ENCODE data around the gene CFAP74. TPM values are rescaled to one million over a fixed set of nuclear protein-coding genes. Genes with fewer than 3 reads are reported as not detected.

The CFAP74 gene
- total RNA-seq, 2 experiments from 2014 or later: 0.38 to 0.41 TPM

DNA sequence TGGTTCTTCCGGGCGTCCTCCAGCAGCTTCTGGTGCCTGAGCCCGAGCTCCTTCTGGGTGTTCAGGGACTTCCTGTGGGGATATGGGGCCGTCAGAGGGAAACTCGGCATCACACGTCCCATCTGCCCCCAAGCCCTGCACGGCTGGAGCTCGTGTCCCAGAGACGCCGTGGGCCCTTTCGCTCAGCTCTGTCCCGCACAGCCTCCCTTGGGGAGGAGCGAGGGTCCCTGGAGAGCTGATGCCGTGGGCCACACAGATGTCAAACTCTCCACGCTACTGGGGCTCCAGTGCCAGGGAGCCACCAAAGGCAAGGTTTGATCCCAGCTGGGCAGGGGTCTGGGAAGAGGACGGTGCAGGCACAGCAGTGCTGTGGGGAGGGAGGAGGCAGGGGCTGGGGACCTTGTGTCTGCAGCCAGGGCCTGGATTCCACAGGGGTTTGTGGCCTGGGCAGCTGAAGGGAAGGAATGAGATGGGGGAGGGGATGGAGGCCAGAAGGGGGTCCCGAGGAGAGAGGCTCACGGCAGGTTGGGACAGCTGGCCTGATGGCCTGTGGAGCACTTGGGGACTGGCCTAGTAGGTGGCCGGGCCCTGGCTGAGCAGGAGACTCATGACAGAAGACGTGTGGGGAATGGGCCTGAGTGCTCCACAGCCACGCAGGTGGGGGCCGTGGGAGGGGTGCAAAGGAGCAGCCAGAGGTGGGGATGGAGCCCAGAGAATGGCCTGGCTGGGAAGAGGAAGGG is 30.4 kb downstream of the CFAP74 start:
- ChIA-PET POLR2A (no interaction called here), CTCF (no interaction called here)
- ATAC-seq: no peak
- Mint-ChIP-seq H3K36me3 (ENCODE audit: low read depth) (no peaks in the 10 kb centered on the region), H3K27ac (no peak overlapping the region), H3K4me3 (no peak overlapping the region), H3K4me1 (ENCODE audit: low read depth) (no peaks in the 10 kb centered on the region), H3K27me3 (no peaks in the 10 kb centered on the region), H3K9me3 (peaks cover 5% of the 10 kb centered on the region)
- DNase-seq: no peak
- TF ChIP-seq, protein P1, sequence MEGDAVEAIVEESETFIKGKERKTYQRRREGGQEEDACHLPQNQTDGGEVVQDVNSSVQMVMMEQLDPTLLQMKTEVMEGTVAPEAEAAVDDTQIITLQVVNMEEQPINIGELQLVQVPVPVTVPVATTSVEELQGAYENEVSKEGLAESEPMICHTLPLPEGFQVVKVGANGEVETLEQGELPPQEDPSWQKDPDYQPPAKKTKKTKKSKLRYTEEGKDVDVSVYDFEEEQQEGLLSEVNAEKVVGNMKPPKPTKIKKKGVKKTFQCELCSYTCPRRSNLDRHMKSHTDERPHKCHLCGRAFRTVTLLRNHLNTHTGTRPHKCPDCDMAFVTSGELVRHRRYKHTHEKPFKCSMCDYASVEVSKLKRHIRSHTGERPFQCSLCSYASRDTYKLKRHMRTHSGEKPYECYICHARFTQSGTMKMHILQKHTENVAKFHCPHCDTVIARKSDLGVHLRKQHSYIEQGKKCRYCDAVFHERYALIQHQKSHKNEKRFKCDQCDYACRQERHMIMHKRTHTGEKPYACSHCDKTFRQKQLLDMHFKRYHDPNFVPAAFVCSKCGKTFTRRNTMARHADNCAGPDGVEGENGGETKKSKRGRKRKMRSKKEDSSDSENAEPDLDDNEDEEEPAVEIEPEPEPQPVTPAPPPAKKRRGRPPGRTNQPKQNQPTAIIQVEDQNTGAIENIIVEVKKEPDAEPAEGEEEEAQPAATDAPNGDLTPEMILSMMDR (IDR thresholded peaks at IDR 0.05): no peak
- intact Hi-C loops (cut with micrococcal nuclease): no loop called here

DNA sequence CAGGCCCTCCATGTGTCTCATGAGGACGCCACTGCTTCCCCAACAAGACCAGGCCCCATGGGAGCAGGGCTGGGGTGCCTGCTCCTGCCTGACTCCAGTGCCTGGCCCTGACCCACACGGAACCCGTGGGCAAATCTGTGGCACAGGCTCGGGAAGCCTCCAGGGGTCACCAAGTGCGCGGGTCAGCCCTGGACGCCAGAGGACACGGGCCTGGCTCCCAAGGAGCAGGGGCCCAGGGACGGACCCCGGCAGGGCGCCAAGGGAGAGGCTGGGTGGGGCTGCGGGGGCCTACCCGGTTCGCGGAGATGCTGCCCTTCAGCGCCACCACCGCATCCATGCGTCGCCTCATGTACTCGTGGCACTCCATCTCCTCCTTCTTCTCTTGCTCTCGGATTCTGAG is 31.9 kb downstream of the CFAP74 start:
- DNase-seq: no peak

DNA sequence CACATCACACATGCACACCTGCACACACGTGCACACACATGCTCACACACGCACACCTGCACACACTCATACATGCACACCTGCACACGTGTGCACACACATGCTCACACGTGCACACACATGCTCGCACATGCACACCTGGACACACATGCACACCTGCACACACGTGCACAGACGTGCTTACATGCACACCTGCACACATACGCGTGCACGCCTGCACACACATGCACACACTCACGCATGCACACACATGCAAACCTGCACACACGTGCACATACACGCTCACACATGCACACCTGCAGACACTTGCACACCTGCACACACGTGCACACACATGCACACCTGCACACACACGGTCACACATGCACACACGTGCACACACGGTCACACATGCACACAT is 32.6 kb downstream of the CFAP74 start:
- H3K9me3 Mint-ChIP-seq: peaks cover 5% of the 10 kb centered on the region
- H3K4me1 Mint-ChIP-seq (ENCODE audit: low read depth): no peaks in the 10 kb centered on the region
- ChIA-PET POLR2A (no interaction called here), CTCF (no interaction called here)
- intact Hi-C loops (cut with micrococcal nuclease): no loop called here
- DNase-seq (no peak), ATAC-seq (no peak)
- H3K4me3 Mint-ChIP-seq: no peak overlapping the region
- H3K27ac Mint-ChIP-seq: no peak overlapping the region
- TF ChIP-seq, protein P1 (IDR thresholded peaks at IDR 0.05): no peak
- no peaks in the 10 kb centered on the region for H3K27me3 Mint-ChIP-seq
- no peaks in the 10 kb centered on the region for H3K36me3 Mint-ChIP-seq (ENCODE audit: low read depth)

More for the DNA sequence above, 31.9 kb downstream of the CFAP74 start:
- Mint-ChIP-seq H3K27ac (no peak overlapping the region), H3K36me3 (ENCODE audit: low read depth) (no peaks in the 10 kb centered on the region), H3K27me3 (no peaks in the 10 kb centered on the region), H3K4me1 (ENCODE audit: low read depth) (no peaks in the 10 kb centered on the region), H3K4me3 (no peak overlapping the region), H3K9me3 (peaks cover 5% of the 10 kb centered on the region)
- CTCF ChIA-PET: no interaction called here
- ATAC-seq: no peak
- intact Hi-C loops (cut with micrococcal nuclease): no loop called here
- POLR2A ChIA-PET: no interaction called here
- TF ChIP-seq, protein P1 (IDR thresholded peaks at IDR 0.05): no peak

DNA sequence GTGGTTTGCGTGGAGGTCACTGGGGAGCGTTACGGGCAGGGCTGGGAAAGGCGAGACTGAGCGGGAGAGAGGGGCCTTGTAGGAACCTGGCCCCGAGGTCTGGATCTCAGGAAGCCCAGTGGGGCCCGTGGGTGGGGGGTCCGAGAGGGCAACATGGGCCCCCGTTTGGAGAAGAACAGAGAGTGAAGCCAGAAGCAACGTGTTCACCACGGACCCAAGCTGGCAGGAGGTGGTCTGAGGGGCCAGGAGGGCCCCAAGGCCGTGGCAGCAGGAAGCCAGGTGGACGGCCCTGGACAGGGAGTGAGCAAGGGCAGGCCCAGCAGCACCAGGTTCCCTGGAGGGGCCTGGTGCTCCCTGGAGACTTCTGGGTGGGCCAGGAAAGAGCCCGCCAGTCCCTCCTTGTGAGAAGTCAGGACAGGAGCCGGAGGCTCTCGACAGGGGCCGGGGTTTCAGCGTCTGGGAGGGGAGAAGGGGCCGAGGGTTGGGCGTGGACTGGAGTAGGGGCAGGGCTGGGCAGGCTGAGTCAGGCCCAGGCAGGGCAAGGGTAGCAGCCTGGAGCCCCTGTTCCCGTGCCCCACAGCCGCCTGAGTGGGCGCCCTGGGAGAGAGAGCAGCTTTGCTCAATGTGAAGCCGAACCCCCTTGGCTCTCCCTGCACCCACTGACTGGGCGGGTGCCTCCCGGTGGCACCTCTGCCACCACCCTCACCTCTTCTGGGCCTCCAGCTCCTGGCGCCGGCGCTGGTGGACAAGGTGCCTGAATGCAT is 33.5 kb downstream of the CFAP74 start:
- DNase-seq (no peak), ATAC-seq (no peak)
- H3K27ac Mint-ChIP-seq: no peak overlapping the region
- POLR2A ChIA-PET: interaction anchor here (1.1 kb wide), 1 partner anchor 20 kb away, joined by 3 read pairs; no protein-coding TSS in a partner anchor
- no peaks in the 10 kb centered on the region for H3K27me3 Mint-ChIP-seq
- H3K9me3 Mint-ChIP-seq: peaks cover 5% of the 10 kb centered on the region
- no peaks in the 10 kb centered on the region for H3K36me3 Mint-ChIP-seq (ENCODE audit: low read depth)
- H3K4me1 Mint-ChIP-seq (ENCODE audit: low read depth): no peaks in the 10 kb centered on the region
- intact Hi-C loops (cut with micrococcal nuclease): no loop called here
- CTCF ChIA-PET: no interaction called here
- TF ChIP-seq, protein P1 (IDR thresholded peaks at IDR 0.05): no peak
- H3K4me3 Mint-ChIP-seq: no peak overlapping the region

DNA sequence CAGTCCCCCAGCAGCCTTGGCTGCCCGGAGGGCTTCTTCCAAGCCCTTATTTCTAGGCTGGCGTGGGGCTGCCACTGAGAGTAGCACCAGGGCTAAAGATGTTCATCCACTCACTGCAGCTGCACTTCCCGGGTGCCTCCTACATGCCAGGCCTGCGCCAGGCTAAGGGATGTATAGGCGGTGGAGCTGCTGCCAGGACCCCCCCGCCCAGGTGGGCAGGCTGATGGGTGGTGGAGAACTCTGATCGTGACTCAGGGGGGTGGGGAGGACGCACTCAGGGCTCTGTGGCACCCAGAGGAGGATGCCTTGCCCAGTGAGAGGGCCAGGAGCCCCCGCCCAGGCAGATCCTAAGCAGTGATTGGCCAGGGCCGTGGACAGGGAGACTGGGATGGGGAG is 34.1 kb downstream of the CFAP74 start:
- intact Hi-C loops (cut with micrococcal nuclease): no loop called here
- ChIA-PET POLR2A (interaction anchor here (1.1 kb wide), 1 partner anchor 21 kb away, joined by 3 read pairs; no protein-coding TSS in a partner anchor), CTCF (no interaction called here)
- TF ChIP-seq, protein P1 (IDR thresholded peaks at IDR 0.05): no peak
- Mint-ChIP-seq H3K9me3 (peaks cover 5% of the 10 kb centered on the region), H3K36me3 (ENCODE audit: low read depth) (no peaks in the 10 kb centered on the region), H3K27ac (no peak overlapping the region), H3K4me3 (no peak overlapping the region), H3K4me1 (ENCODE audit: low read depth) (no peaks in the 10 kb centered on the region), H3K27me3 (no peaks in the 10 kb centered on the region)
- DNase-seq: no peak
- no peak for ATAC-seq

All from activated CD8-positive, alpha-beta T cell treated with anti-CD3 and anti-CD28 coated beads for 36 hours (primary cell).